ENCODE measurements around the gene MBNL2.

Gene MBNL2

GRCh38 chr13:97199451-97199850 is 22.7 kb upstream of the MBNL2 start:
- H3K27ac ChIP-seq (ENCODE audit: low read length) = no peak overlapping the region
- no peaks in the 10 kb centered on the region for H3K4me1 ChIP-seq (ENCODE audit: low read length)
- no peaks in the 10 kb centered on the region for H3K36me3 ChIP-seq (replicated peaks; ENCODE audit: low read depth, low read length)
- TF ChIP-seq CTCF (IDR thresholded peaks at IDR 0.05; ENCODE audit: low read depth, low read length) (no peak), EZH2phosphoT487 (IDR thresholded peaks at IDR 0.05; ENCODE audit: low read depth) (no peak)
- H3K79me2 ChIP-seq (ENCODE audit: low read length) = no peaks in the 10 kb centered on the region
- no peak overlapping the region for H3K9ac ChIP-seq (ENCODE audit: low read length)
- H3K9me3 ChIP-seq (ENCODE audit: insufficient read depth, low read length) = no peaks in the 10 kb centered on the region
- H2AFZ ChIP-seq (ENCODE audit: low read depth, low read length) = no peak overlapping the region
- H4K20me1 ChIP-seq (ENCODE audit: insufficient read depth, low read length) = no peaks in the 10 kb centered on the region
- H3K4me3 ChIP-seq (ENCODE audit: low read length) = no peak overlapping the region
- H3K4me2 ChIP-seq (ENCODE audit: low read length) = no peak overlapping the region
- H3K27me3 ChIP-seq (ENCODE audit: low read depth, low read length) = peaks cover 9% of the 10 kb centered on the region; the same call in 1 of the 2 replicates

GRCh38 chr13:97200081-97200942 is 21.8 kb upstream of the MBNL2 start:
- H3K9me3 ChIP-seq (ENCODE audit: insufficient read depth, low read length) = no peaks in the 10 kb centered on the region
- H3K36me3 ChIP-seq (replicated peaks; ENCODE audit: low read depth, low read length) = no peaks in the 10 kb centered on the region
- no peak overlapping the region for H3K4me3 ChIP-seq (ENCODE audit: low read length)
- no peak overlapping the region for H3K4me2 ChIP-seq (ENCODE audit: low read length)
- H2AFZ ChIP-seq (ENCODE audit: low read depth, low read length) = no peak overlapping the region
- H3K27me3 ChIP-seq (ENCODE audit: low read depth, low read length) = peaks cover 9% of the 10 kb centered on the region; the same call in 1 of the 2 replicates
- H3K79me2 ChIP-seq (ENCODE audit: low read length) = no peaks in the 10 kb centered on the region
- H3K9ac ChIP-seq (ENCODE audit: low read length) = no peak overlapping the region
- no peaks in the 10 kb centered on the region for H3K4me1 ChIP-seq (ENCODE audit: low read length)
- no peak overlapping the region for H3K27ac ChIP-seq (ENCODE audit: low read length)
- no peaks in the 10 kb centered on the region for H4K20me1 ChIP-seq (ENCODE audit: insufficient read depth, low read length)
- TF ChIP-seq EZH2phosphoT487 (IDR thresholded peaks at IDR 0.05; ENCODE audit: low read depth) (no peak), CTCF (IDR thresholded peaks at IDR 0.05; ENCODE audit: low read depth, low read length) (no peak)

- Histone ChIP-seq H3K4me1 (ENCODE audit: low read length) (no peaks in the 10 kb centered on the region), H3K4me3 (ENCODE audit: low read length) (no peak overlapping the region), H3K27me3 (ENCODE audit: low read depth, low read length) (0 out of 2 replicates have a peak, but pooled peaks cover 3% of the 10 kb centered on the region), H4K20me1 (ENCODE audit: insufficient read depth, low read length) (no peaks in the 10 kb centered on the region), H3K4me2 (ENCODE audit: low read length) (no peak overlapping the region), H3K9ac (ENCODE audit: low read length) (no peak overlapping the region), H3K36me3 (replicated peaks; ENCODE audit: low read depth, low read length) (no peaks in the 10 kb centered on the region), H2AFZ (ENCODE audit: low read depth, low read length) (no peak overlapping the region), H3K9me3 (ENCODE audit: insufficient read depth, low read length) (no peaks in the 10 kb centered on the region), H3K27ac (ENCODE audit: low read length) (no peak overlapping the region), H3K79me2 (ENCODE audit: low read length) (no peaks in the 10 kb centered on the region)
- no peak for TF ChIP-seq EZH2phosphoT487 (IDR thresholded peaks at IDR 0.05; ENCODE audit: low read depth)
- no peak for TF ChIP-seq CTCF (IDR thresholded peaks at IDR 0.05; ENCODE audit: low read depth, low read length)
Measured at GRCh38 chr13:97202761-97203160, 19.4 kb upstream of the MBNL2 start.

GRCh38 chr13:97205465-97205864 is 16.7 kb upstream of the MBNL2 start:
- Histone ChIP-seq H3K79me2 (ENCODE audit: low read length) (no peaks in the 10 kb centered on the region), H3K27me3 (ENCODE audit: low read depth, low read length) (0 out of 2 replicates have a peak, but pooled peaks cover 7% of the 10 kb centered on the region), H3K4me3 (ENCODE audit: low read length) (no peak overlapping the region), H3K4me1 (ENCODE audit: low read length) (no peaks in the 10 kb centered on the region), H3K4me2 (ENCODE audit: low read length) (no peak overlapping the region), H4K20me1 (ENCODE audit: insufficient read depth, low read length) (no peaks in the 10 kb centered on the region), H2AFZ (ENCODE audit: low read depth, low read length) (no peak overlapping the region), H3K27ac (ENCODE audit: low read length) (no peak overlapping the region), H3K36me3 (replicated peaks; ENCODE audit: low read depth, low read length) (no peaks in the 10 kb centered on the region), H3K9me3 (ENCODE audit: insufficient read depth, low read length) (no peaks in the 10 kb centered on the region), H3K9ac (ENCODE audit: low read length) (no peak overlapping the region)
- no peak for TF ChIP-seq EZH2phosphoT487 (IDR thresholded peaks at IDR 0.05; ENCODE audit: low read depth)
- TF ChIP-seq CTCF (IDR thresholded peaks at IDR 0.05; ENCODE audit: low read depth, low read length) = no peak
